DMS153 treated with DMSO at 0.1 percent for 48 hours (cell line): ENCODE results near the gene DZIP1.
"Not testable (repeated sequence)": the region's sequence is repeated elsewhere in the genome, so short reads cannot be mapped to it uniquely, and the experiment has no call there.

Experiments used
- DNase-seq: peaks from one replicate; lab custom pipeline; 2025; ENCODE audit not compliant: unreplicated experiment; lab: John Stamatoyannopoulos, UW

DZIP1 gene

GRCh38 chr13:95603887-95604555 lies 40.5 kb downstream of the DZIP1 start:
- DNase-seq = peak; percentile 57

GRCh38 chr13:95601906-95602305 lies 42.6 kb downstream of the DZIP1 start:
- DNase-seq = no peak

GRCh38 chr13:95601216-95601615 lies 43.3 kb downstream of the DZIP1 start:
- no peak for DNase-seq

GRCh38 chr13:95596701-95597100 lies 47.8 kb downstream of the DZIP1 start:
- DNase-seq = no peak

- no peak for DNase-seq
Observed at GRCh38 chr13:95593462-95593861, 51.0 kb downstream of the DZIP1 start.

- no peak for DNase-seq
Observed at GRCh38 chr13:95588721-95589120, 55.8 kb downstream of the DZIP1 start.

GRCh38 chr13:95588134-95588533 lies 56.4 kb downstream of the DZIP1 start:
- DNase-seq = no peak

GRCh38 chr13:95585867-95586266 lies 58.6 kb downstream of the DZIP1 start:
- DNase-seq = no peak

GRCh38 chr13:95579303-95579702 lies 65.2 kb downstream of the DZIP1 start:
- DNase-seq = no peak

- no peak for DNase-seq
Observed at GRCh38 chr13:95573221-95573620, 71.3 kb downstream of the DZIP1 start.

GRCh38 chr13:95571941-95572340 lies 72.6 kb downstream of the DZIP1 start:
- no peak for DNase-seq

- no peak for DNase-seq
Observed at GRCh38 chr13:95570016-95570415, 74.5 kb downstream of the DZIP1 start.

GRCh38 chr13:95568131-95568530 lies 76.4 kb downstream of the DZIP1 start:
- DNase-seq = no peak

GRCh38 chr13:95565758-95566157 lies 78.7 kb downstream of the DZIP1 start:
- DNase-seq = not testable (repeated sequence)

- no peak for DNase-seq
Observed at GRCh38 chr13:95564733-95565291, 79.7 kb downstream of the DZIP1 start.

- no peak for DNase-seq
Observed at GRCh38 chr13:95564091-95564490, 80.4 kb downstream of the DZIP1 start.

- no peak for DNase-seq
Observed at GRCh38 chr13:95560387-95560786, 84.1 kb downstream of the DZIP1 start.

- peak; percentile 21 for DNase-seq
Observed at GRCh38 chr13:95559100-95559499, 85.4 kb downstream of the DZIP1 start.

GRCh38 chr13:95557013-95557412 lies 87.5 kb downstream of the DZIP1 start:
- DNase-seq = no peak

- DNase-seq = peak; percentile 31
Observed at GRCh38 chr13:95553581-95554385, 90.7 kb downstream of the DZIP1 start.

- DNase-seq = peak; percentile 68
Observed at GRCh38 chr13:95552539-95553441, 91.7 kb downstream of the DZIP1 start, which contains the start of gene CLDN10. Gene CLDN10 (plus strand): TSS chr13:95552720. CDS start chr13:95552754, 34 bp downstream.
